GM18861 (cell line): ENCODE measurements around the gene FOXO4.

ENCODE experiments used
- ATAC-seq: cut with Tn5 transposase; IDR thresholded peaks from one replicate; pipeline ENCODE4 v1.9.1; 2021; ENCODE audit not compliant: unreplicated experiment

FOXO4 gene

DNA sequence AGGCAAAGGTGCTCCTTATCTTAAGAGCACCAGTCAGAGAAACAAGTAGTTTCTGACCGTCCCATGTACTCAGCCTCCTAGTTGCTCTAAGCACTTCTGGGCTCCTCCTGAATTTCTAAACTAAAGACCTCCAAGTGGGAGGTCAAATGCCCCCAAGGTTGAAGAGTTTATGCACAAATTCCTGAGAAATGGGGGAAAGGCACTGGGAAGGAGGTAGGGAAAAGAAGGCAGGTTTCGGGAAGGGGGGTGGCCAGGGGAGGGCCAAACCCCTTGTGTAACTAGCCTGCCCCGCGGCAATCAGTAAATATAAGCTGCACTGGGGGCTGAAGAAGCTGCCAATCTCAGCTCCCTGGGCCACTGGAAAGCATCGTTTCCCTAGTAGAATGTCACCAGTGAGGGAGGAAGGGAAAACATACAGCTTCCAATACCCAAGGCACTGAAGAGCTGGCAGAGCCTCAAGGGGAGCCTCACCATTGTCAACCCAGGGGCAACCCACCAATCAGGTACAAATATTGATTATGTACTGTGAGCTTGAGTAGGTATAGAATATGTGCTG is 3.4 kb downstream of the FOXO4 start:
- ATAC-seq: no peak

DNA sequence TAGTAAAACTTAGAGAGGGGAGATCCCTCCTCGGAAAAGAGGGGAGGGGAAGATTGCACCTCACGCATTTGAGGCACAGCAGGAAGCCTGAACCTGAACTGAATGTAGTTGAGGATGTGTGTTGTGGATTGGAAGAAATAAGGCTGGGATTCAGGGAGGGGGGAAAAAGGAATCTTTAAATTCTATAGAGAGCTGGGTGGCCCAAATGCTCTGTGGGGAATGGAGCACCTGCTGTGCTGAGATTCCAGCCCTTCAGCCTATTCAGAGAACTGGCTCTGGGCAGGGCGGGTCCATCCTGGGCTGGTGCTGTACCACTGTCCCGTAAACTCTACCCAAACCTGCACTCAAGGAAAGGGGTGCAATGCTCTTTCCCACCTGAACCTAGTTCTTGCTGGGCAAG is 4.1 kb downstream of the FOXO4 start:
- no peak for ATAC-seq

DNA sequence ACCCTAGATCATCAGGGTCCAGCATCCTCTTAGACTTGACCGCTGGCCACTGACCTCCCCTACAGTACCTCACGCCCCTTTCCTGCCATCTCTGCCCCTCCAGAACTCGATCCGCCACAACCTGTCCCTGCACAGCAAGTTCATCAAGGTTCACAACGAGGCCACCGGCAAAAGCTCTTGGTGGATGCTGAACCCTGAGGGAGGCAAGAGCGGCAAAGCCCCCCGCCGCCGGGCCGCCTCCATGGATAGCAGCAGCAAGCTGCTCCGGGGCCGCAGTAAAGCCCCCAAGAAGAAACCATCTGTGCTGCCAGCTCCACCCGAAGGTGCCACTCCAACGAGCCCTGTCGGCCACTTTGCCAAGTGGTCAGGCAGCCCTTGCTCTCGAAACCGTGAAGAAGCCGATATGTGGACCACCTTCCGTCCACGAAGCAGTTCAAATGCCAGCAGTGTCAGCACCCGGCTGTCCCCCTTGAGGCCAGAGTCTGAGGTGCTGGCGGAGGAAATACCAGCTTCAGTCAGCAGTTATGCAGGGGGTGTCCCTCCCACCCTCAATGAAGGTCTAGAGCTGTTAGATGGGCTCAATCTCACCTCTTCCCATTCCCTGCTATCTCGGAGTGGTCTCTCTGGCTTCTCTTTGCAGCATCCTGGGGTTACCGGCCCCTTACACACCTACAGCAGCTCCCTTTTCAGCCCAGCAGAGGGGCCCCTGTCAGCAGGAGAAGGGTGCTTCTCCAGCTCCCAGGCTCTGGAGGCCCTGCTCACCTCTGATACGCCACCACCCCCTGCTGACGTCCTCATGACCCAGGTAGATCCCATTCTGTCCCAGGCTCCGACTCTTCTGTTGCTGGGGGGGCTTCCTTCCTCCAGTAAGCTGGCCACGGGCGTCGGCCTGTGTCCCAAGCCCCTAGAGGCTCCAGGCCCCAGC is 5.2 kb downstream of the FOXO4 start:
- no peak for ATAC-seq

DNA sequence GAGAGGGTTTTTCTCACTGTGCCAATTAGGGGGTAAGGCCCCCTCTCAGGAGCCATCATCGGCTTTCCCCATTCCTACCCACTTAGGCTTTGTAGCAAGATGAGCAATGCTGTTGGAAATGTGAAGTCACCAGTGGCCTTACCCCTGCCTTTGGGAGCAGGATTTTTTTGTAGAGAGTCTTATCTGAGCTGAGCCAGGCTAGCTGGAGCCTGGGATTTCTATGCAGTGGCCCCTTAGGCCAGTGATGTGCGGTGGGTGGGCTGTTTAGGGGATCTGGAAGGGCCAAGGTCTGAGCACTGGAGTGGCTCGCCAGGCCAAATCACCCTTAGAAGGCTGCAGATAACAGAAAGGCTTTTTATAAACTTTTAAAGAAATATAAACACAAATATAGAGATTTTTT is 6.6 kb downstream of the FOXO4 start:
- no peak for ATAC-seq

DNA sequence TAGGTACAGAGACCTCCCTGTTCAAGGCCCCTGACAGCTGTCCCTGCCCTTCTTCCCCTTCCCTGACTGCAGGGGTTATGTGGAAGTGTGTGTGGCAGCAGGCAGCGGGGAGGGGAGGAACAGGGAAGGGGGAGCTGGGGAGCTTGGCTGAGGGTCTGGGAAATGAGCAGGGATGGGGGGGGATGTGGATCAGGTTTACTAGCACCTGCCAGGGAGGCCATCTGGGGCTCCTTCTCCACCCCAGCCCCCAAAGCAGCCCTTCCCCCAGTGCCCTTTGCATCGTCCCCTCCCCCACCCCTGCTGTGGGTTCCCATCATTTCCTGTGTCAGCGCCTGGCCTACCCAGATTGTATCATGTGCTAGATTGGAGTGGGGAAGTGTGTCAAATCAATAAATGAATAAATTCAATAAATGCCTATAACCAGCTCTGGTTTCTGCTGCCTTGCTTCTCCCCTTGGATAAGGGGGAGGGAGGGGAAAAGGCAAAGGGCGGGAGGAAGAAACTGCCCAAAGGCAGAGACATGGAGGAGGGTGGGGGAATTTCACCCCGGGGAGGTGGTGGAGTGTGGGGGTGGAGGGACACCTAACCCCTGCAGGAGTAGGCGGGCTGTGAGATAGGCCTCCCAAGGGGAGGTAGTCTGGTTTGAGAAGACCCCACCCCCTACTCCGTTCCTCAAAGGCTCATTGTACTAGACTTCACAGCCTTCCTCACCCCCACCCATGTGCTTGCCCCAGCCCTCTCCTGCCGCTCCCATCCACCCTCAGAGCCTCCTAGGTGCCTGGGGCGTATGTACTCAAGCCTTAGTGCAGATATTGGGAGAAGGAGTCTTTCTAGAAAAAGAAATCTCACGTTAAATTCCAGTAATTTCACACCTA is 7.7 kb downstream of the FOXO4 start:
- ATAC-seq: no peak

DNA sequence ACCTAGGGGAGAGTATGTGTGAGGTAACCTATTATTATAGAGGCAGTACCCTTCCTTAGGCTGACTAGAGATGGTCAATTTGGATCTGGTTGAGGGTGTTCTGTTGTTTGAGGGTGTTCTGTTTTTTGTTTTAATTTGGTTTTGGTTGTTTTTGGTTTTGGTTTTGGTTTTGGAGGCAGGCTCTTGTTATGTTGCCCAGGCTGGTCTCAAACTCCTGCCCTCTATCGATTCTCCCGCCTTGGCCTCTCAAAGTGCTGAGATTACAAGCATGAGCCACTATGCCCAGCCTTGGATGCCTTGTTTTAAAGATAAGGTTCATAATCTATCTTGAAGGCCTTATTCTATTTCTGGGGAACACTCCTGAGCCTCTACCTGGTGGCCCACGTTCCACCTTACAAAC is 10.0 kb downstream of the FOXO4 start:
- no peak for ATAC-seq

DNA sequence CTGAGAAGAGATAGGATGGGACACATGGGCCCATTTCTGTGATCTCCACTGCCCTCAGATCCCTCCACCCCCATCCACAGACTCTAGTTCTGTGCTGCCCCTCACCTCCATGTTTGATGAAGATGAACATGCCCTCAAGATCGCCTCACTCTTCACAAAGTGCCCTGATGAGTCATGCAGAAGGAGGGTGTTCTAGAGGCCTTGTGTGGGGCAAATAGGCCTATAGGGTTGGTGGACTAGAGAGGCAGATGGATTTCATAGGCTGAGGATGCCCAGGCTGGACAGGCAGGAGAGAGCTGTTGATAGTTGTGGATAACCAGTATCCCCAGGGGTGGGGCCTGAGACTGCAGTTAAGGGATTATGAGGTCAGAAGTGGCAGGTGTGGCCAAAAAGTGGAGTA is 10.8 kb downstream of the FOXO4 start, which contains the start of gene CXorf65:
CXorf65 (minus strand) TSS at position 314 of the 400 bp plus-strand sequence; CDS start at position 130, 184 bp downstream.
- no peak for ATAC-seq

DNA sequence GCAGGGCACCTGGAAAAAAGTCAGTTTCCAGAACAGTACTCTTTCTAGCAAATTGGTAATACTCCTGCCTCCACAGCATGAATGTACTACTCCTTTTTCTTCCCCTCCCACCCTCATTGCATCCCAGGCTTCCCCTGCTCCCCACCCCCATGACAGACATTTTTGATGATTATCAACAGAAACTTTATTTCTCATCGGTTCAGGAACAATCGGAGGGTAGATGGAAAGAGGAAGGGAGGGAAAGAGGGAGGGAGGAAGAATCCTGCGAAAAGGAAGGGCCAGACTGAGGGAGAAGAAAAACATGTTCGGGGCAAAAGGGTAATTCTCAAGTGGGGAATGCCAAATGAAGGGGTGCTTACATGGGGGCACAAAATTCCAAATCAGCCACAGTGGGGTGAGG is 11.6 kb downstream of the FOXO4 start:
- ATAC-seq: no peak

DNA sequence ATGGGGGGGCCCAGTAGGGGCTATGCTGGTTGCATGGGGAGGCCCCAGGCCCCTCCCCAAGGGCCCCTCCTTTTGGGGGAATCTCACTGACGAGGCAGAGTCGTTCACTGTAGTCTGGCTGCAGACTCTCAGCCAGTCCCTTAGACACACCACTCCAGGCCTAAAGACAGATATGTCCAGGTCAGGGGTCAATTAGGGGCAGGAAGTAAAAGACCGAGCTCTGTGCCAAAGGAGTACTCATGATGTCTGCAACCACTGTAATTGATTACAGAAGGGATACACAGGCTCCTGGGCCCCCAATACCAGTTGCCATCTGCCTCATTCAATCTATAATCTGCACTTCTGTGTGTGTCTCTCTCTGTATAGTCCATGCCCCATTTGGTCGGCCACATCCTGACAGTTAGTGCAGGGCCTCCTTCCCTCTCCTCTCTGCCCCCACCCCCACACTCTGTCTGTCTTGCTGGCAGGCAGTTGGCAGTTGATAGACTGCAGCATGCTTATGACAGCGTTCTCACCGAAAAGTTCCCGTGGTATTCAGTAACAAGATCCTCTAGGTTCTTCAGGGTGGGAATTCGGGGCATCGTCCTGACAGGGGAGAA is 12.2 kb downstream of the FOXO4 start:
- ATAC-seq: no peak

DNA sequence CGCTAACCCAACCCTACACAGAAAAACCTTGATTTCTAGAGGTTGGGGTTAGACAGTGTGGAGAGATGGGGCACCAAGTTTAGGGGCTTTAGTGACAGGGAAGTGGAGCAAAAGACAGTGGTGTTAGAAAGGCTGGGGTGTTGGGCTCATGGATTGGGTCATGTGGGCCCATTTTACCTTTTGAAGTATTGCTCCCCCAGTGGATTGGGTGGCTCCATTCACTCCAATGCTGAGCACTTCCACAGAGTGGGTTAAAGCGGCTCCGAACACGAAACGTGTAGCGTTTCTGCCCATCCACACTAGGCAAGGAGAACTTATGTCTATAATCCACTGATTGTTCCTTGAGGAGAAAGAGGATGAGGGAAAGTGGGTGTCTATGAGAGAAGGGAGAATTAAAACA is 13.4 kb downstream of the FOXO4 start:
- ATAC-seq: no peak

DNA sequence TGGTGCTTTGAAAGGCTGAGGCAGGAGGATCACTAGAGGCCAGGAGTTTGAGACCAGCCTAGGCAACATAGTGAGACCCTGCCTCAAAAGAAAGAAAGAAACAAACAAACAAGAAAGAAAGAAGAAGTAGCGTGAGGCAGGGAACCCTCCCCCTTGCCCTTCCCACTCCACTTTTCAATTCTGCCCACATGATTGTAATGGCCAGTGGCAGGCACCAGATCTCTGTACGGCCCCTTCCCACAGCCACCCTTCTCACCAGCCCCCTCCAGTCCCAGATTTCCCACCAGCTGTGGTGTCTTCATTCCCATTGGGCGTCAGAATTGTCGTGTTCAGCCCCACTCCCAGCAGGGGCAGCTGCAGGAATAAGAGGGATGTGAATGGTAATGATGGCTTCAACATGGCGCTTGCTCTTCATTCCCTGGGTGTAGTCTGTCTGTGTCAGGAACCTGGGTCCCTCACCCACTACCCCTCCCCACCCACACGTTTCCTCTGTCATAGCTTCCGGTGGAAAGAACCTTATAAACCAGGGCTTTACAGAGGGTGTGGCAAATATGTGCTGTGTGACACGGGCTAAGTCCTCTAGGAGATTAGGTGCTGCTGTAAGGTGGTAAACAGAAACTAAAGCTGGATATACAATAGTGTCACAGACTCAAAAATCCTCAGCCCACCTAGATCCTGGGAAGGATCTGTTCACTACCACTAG is 15.6 kb downstream of the FOXO4 start, which contains the start of gene IL2RG:
IL2RG (minus strand) TSS at position 437 of the 703 bp plus-strand sequence; CDS start at position 399, 38 bp downstream.
- ATAC-seq: peak; percentile 85

DNA sequence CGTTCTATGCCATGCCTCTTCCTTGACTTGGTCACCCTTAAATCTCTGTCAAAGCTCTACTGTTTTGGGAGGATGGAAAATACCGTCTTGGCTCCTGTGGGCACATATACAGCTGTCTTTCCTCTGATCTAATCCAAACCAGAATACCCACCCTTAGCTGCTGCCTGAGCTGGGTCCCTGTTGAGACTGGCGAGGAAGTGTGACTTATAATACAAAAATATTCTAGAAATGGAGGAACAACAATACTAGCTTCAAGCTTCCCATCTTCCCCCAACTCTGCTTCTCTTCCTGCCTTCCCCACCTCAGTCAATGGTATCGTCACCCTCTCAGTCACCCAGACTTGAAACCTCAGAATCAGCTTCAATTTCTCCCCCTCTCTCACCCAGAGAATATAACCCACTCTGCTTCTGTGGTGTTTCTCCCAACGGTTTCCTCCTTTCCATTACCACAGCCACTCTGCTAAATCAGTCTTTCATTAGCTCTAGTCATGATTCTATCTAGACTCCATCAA is 16.3 kb downstream of the FOXO4 start:
- peak; percentile 15 for ATAC-seq

DNA sequence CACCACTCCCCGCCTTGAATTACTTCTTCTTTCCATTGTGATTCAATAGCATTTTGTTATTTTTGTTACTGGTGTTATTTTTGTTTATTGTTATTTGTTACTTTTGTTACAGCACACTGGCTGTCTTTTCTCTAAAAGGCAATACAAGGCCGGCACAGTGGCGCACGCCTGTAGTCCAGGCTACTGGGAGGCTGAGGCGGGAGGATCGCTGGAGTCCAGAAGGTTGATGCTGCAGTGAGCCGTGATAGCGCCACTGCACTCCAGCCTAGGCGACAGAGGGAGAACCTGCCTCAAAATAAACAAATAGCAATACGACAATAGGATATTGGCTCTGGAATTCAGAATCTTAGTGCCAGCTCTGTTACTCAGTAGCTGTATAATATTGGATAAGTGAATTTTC is 21.7 kb downstream of the FOXO4 start:
- no peak for ATAC-seq

DNA sequence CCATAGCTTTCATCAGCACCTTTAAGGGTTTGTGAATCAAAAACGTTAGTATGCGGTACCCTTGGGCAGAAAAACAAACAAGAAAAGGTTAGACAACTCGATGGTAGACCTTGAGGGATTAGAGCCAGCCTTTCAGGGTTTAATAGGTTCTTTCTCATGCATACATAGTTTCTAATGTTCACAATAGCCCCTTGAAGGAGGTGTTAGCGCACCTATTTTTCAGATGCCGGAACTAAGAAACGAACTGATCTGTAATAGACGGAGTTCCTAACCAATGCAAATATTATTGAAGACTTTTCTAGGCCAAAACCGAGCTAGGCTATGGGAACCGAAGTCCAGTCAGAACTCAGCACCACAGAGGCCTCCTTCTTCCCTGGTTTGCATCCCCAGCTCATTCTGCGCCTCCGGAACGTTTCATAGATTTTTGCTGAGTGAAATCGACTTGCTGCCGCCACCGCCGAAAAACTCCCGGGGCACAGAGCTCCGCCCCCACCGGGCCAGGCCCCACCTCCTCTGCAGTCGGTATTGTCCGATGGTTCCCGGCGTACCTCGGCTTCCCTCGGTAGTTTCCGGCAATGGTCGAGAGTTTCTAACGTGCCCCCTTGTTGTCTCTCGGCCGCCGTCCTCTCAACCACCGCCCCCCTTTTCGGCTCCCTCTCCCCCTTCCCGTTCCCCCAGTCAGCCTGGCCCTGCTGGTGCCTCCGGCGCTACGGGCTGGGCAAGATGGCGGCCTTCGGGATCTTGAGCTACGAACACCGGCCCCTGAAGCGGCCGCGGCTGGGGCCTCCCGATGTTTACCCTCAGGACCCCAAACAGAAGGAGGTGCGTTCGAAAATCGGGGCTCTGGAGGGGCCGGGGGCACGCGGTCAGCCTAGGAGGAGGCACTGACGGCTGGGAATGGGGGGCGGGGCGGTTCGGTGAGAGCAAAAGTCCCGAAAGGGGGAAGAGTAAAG is 22.7 kb downstream of the FOXO4 start, which contains the start of gene MED12:
MED12 (plus strand) TSS at position 565 of the 953 bp plus-strand sequence; CDS start at position 724, 159 bp downstream.
- ATAC-seq: peak; percentile 75

DNA sequence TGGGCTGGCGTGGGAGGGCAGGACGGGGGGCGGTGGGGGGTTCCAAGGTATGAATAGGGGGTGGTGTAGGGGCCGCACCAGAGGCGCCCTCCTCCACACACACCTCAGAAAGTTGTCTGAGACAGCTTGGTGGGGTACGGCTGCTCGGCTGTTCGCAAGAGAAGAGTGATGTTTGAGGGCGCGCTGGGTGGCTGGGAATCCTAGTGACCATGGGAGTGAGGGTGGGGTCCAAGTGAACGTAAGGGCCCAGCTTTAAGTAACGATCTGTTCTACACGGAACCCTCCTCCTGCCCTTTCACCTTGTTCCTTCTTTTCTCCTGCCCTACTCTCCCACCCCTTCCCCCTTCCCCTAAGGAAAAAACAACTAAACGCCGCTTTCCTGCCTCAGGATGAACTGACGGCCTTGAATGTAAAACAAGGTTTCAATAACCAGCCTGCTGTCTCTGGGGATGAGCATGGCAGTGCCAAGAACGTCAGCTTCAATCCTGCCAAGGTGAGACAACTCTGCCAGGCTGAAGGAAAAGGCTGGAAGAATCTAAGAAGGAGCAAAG is 23.4 kb downstream of the FOXO4 start:
- ATAC-seq: no peak

DNA sequence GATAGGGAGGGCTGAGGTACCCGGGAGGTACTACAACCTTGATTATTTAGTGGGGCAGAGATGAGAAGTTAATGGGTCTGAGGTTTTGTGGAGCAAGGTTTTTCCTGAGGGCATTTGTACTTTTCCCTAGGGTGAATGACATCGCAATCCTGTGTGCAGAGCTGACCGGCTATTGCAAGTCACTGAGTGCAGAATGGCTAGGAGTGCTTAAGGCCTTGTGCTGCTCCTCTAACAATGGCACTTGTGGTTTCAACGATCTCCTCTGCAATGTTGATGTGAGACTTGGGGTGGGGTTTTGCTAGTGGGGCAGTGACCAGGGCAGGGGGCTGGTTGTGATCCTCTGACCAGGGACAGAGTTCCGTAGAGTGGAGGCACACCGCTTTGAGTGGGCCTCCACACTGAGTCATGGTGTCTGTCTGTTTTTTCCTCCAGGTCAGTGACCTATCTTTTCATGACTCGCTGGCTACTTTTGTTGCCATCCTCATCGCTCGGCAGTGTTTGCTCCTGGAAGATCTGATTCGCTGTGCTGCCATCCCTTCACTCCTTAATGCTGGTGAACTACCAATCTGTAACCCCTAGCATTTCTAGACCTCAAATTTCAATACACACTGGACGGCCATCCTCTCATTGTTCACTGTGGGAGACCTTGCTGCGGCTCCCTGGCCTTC is 32.6 kb downstream of the FOXO4 start:
- ATAC-seq: no peak

DNA sequence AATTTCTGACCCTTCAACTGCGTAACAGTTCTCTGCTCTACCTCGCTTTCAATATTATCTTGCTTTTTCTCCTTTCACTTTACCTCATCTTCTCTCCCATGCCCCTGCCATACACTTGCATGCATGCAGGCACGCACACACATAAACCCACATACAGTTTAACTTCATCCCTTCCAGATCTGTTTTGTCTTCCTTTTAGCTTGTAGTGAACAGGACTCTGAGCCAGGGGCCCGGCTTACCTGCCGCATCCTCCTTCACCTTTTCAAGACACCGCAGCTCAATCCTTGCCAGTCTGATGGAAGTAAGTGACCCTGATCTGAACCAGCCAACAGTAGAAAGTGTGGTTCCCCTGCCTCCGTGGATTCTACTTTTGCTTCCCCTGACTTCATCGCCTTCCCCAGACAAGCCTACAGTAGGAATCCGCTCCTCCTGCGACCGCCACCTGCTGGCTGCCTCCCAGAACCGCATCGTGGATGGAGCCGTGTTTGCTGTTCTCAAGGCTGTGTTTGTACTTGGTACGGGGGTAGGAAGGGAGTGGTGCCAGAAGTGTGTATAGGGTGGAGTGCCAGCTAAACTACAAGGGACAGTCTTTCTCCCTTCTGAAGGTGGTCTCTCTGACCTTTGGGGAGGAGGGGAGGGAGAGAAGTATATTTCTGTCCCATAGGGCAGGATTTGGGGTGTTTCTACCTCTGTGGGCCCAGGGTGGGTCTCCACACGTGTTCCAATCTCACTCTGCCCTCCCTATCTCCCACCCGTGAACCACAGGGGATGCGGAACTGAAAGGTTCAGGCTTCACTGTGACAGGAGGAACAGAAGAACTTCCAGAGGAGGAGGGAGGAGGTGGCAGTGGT is 33.5 kb downstream of the FOXO4 start:
- no peak for ATAC-seq
